NCI-H345 treated with DMSO at 0.1 percent for 48 hours (cell line): ENCODE measurements around the gene PIWIL4.

Source experiments
- DNase-seq: peaks from one replicate; lab custom pipeline; 2025; ENCODE audit not compliant: unreplicated experiment; lab: John Stamatoyannopoulos, UW

The PIWIL4 gene

DNA sequence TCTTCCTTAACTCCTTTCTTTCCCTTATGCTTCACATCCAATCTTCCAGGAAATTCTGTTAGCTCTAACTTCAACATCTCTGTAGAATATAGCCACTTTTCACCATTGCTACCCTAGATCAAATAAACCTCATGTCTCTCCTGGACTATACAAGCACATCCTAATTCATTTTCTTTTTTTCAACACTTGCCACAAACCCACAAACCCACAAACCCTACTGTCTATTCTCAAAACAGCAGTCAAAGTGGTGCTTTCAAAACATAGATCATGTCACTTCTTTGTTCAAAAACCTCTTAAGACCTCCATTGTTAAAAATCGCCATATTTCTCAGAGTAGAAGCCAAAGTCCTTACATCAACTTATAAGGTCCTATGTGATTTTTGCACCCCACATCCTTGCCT, 94.3 kb downstream of the PIWIL4 start:
- no peak for DNase-seq

GRCh38 chr11:94662065-94662779, 95.1 kb downstream of the PIWIL4 start:
- DNase-seq = no peak

- DNase-seq = no peak
Measured at GRCh38 chr11:94662846-94663390, 95.8 kb downstream of the PIWIL4 start.

GRCh38 chr11:94664346-94664745, 97.2 kb downstream of the PIWIL4 start:
- DNase-seq = no peak

DNA sequence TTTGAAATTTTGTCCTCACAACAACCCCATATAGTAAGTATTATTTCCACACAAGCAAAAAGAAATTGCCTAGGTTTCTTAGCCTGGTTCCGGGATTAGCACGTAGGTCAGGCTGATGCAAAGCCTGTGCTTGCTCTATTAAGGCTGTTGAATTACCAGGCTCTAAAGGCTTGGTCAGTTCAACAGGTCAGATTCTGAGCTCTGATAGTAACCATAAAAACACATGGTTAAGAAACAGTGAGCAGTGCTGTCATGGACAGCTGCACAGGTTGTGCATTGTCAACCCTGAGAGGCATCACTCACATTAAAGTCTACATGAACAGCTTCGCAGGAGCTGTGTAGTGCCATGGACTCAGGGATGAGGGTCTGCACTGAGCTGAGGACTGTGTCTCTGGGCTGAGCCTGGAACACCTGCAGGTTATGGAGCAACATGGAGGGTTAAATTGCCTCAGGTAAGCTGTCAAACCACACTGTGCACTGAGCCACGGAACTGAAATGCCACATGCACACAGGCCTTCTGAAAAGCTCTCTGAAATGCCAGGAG, 98.0 kb downstream of the PIWIL4 start:
- DNase-seq = no peak

DNA sequence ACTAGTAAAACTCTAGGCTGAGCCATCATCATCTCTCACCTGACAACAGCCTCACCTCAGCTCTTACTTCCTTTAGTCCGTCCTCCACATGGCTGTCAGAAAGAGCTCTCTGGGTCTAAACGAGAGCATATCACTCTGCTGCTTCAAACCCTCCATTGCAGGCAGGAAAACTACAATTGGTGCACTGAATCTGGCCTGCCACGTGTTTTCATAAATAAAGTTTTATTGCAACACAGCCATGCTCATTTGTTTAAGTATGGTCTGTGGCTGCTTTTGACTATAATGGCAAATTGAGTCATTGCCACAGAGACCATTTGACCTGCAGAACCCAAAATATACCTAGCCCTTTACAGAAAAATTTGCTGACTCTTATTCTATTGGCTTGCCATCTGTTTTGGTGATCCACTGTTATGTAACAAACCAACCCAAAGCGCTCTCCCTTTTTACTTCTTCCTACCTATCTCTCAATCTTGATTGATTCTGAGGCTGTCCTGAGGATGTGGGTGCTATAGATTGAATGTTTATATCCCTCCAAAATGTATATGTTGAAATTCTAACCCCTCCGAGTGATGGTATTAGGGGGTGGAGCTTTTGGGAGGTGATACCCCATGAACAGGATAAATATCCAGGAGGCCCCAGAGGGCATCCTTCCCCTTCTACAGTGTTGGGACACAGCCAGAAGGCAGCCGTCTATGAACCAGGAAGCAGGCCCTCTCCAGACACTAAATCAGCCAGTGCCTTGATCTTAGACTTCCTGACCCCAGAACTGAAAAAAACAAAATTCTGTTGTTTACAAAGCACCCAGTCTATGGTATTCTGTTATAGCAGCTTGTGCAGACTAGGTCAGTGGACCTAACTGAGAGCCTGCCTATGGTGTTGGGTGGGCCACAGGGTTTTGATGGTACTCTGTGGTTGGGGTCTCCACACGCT, 99.9 kb downstream of the PIWIL4 start:
- no peak for DNase-seq

GRCh38 chr11:94668212-94668793, 101.1 kb downstream of the PIWIL4 start:
- DNase-seq = no peak

DNA sequence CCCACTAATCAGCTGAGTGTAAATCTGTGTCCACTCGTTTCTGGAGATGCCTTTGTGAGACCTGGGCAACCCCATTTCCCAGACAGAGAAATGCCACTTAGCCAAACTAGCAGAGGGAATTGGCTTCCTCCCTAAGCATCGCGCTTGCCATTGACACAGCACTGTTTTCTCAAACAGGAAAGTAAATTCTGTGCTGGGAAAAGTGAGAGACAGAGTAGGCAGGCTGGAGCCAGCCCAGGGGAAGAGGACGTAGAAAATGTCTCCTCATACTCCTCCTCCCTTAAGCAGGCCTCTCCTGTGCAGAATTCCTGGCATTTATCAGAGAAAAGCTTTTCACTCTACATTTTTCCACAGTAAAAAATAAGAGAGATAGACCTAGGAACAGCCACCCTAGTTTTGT, 101.9 kb downstream of the PIWIL4 start:
- no peak for DNase-seq
